ENCODE data around the gene RNF38.

- TF ChIP-seq POLR2AphosphoS5 (IDR thresholded peaks at IDR 0.05; ENCODE audit: low read depth, low read length) (no peak), POLR2A (IDR thresholded peaks at IDR 0.05; ENCODE audit: low read depth, low read length) (no peak), TAF1 (IDR thresholded peaks at IDR 0.05; ENCODE audit: borderline replicate concordance, low read depth, low read length) (no peak)
These were observed 44.1 kb upstream of the RNF38 start for GRCh38 chr9:36444203-36444602.

All from GM12892 (cell line).